H9 (cell line): ENCODE results near the gene ACYP2. TPM values are rescaled to one million over a fixed set of nuclear protein-coding genes. Genes with fewer than 3 reads are reported as not detected.

Source experiments
- DNase-seq: peaks from one replicate; pipeline ENCODE4 v3.0.0-alpha.2; 2017
- H2AFZ ChIP-seq: one replicate; pipeline ENCODE4 v1.6.1; 2013; ENCODE audit warnings: mild to moderate bottlenecking, low read length, control low read depth, moderate library complexity
- H2AK5ac ChIP-seq: 2 replicates; pipeline ENCODE4 v1.6.1; 2013; ENCODE audit warnings: low read length, control low read depth, mixed read lengths; ENCODE audit not compliant: insufficient read length
- H2BK120ac ChIP-seq: one replicate; pipeline ENCODE4 v1.6.1; 2013; ENCODE audit warnings: low read depth, mild to moderate bottlenecking, low read length, control low read depth, inconsistent platforms; ENCODE audit not compliant: poor library complexity, severe bottlenecking
- H2BK12ac ChIP-seq: 2 replicates; pipeline ENCODE4 v1.6.1; 2013; ENCODE audit warnings: low read length, control low read depth, mixed read lengths, low read depth; ENCODE audit not compliant: insufficient read length
- H2BK15ac ChIP-seq: 2 replicates; pipeline ENCODE4 v1.6.1; 2013; ENCODE audit warnings: low read depth, low read length, control low read depth
- H2BK20ac ChIP-seq: one replicate; pipeline ENCODE4 v1.6.1; 2013; ENCODE audit warnings: low read depth, mild to moderate bottlenecking, low read length, control low read depth, inconsistent platforms; ENCODE audit not compliant: poor library complexity, severe bottlenecking
- H2BK5ac ChIP-seq: 2 replicates; pipeline ENCODE4 v1.6.1; 2013; ENCODE audit warnings: low read length, control low read depth, mixed read lengths; ENCODE audit not compliant: insufficient read length
- H3K14ac ChIP-seq: 2 replicates; pipeline ENCODE4 v1.6.1; 2013; ENCODE audit warnings: low read length, control low read depth; ENCODE audit not compliant: insufficient read depth
- H3K18ac ChIP-seq: 2 replicates; pipeline ENCODE4 v1.6.1; 2013; ENCODE audit warnings: low read depth, mild to moderate bottlenecking, mixed read lengths, low read length, control low read depth; ENCODE audit not compliant: insufficient read length
- H3K23ac ChIP-seq: 2 replicates; pipeline ENCODE4 v1.6.1; 2013; ENCODE audit warnings: low read length, control low read depth, mixed read lengths, low read depth; ENCODE audit not compliant: insufficient read length
- H3K23me2 ChIP-seq: 2 replicates; pipeline ENCODE4 v1.6.1; 2013; ENCODE audit warnings: low read depth, mild to moderate bottlenecking, mixed read lengths, low read length, control low read depth; ENCODE audit not compliant: insufficient read length, poor library complexity, severe bottlenecking
- H3K27ac ChIP-seq: 2 replicates; pipeline ENCODE4 v1.5.1; 2013; ENCODE audit warnings: low read length, control low read depth, mixed read lengths, low read depth; ENCODE audit not compliant: insufficient read length
- H3K27me3 ChIP-seq: 2 replicates; pipeline ENCODE4 v1.6.1; 2013; ENCODE audit warnings: low read length, control low read depth, inconsistent platforms; ENCODE audit not compliant: insufficient read depth
- H3K4ac ChIP-seq: 2 replicates; pipeline ENCODE4 v1.6.1; 2013; ENCODE audit warnings: low read depth, mild to moderate bottlenecking, control low read depth, inconsistent platforms, low read length, moderate library complexity
- H3K4me1 ChIP-seq: 2 replicates; pipeline ENCODE4 v1.6.1; 2013; ENCODE audit warnings: low read length, control low read depth, inconsistent platforms; ENCODE audit not compliant: insufficient read depth
- H3K4me2 ChIP-seq: 2 replicates; pipeline ENCODE4 v1.6.1; 2013; ENCODE audit warnings: low read length, control low read depth, mixed read lengths; ENCODE audit not compliant: insufficient read length, insufficient read depth
- H3K56ac ChIP-seq: 2 replicates; pipeline ENCODE4 v1.6.1; 2013; ENCODE audit warnings: low read depth, mild to moderate bottlenecking, mixed read lengths, low read length, control low read depth; ENCODE audit not compliant: insufficient read length
- H3K79me1 ChIP-seq: 2 replicates; pipeline ENCODE4 v1.6.1; 2013; ENCODE audit warnings: low read depth, mild to moderate bottlenecking, moderate library complexity, low read length, control low read depth, inconsistent platforms; ENCODE audit not compliant: insufficient read depth, poor library complexity, severe bottlenecking
- H3K79me2 ChIP-seq: 2 replicates; pipeline ENCODE4 v1.6.1; 2013; ENCODE audit warnings: low read length, control low read depth, inconsistent platforms; ENCODE audit not compliant: insufficient read depth
- H3K9ac ChIP-seq: 2 replicates; pipeline ENCODE4 v1.6.1; 2013; ENCODE audit warnings: low read length, control low read depth, mixed read lengths; ENCODE audit not compliant: insufficient read length; ENCODE audit errors: extremely low read depth
- H3K9me3 ChIP-seq: one replicate; pipeline ENCODE4 v1.6.1; 2013; ENCODE audit warnings: low read depth, low read length, inconsistent platforms; ENCODE audit not compliant: control insufficient read depth
- H3T11ph ChIP-seq: one replicate; pipeline ENCODE4 v1.6.1; 2013; ENCODE audit warnings: mild to moderate bottlenecking, low read length, control low read depth, inconsistent platforms
- H4K20me1 ChIP-seq: one replicate; pipeline ENCODE4 v1.6.1; 2013; ENCODE audit not compliant: control insufficient read depth, insufficient read length, insufficient read depth
- H4K5ac ChIP-seq: 2 replicates; pipeline ENCODE4 v1.6.1; 2013; ENCODE audit warnings: low read depth, mild to moderate bottlenecking, mixed read lengths, low read length, control low read depth; ENCODE audit not compliant: insufficient read length
- H4K8ac ChIP-seq: replicated peaks from 2 replicates; pipeline ENCODE4 v1.6.1; 2013; ENCODE audit warnings: low read length, control low read depth, mixed read lengths, low read depth; ENCODE audit not compliant: insufficient read length
- H4K91ac ChIP-seq: 2 replicates; pipeline ENCODE4 v1.6.1; 2013; ENCODE audit warnings: low read depth, mild to moderate bottlenecking, moderate library complexity, mixed read lengths, low read length, control low read depth; ENCODE audit not compliant: insufficient read length
- H3K27ac Mint-ChIP-seq, 3 experiments: 2 replicates in 2 of 3; 3 replicates in 1 of 3; pipeline ENCODE4 v1.8.0; 2020 to 2021; ENCODE audit warnings: mixed read lengths in 3 of 3, mild to moderate bottlenecking in 1 of 3, moderate library complexity in 1 of 3
- H3K27me3 Mint-ChIP-seq: 2 replicates; pipeline ENCODE4 v1.8.0; 2021; ENCODE audit warnings: low read depth, mild to moderate bottlenecking, moderate library complexity, mixed read lengths
- H3K36me3 Mint-ChIP-seq, 3 experiments: 2 replicates in 2 of 3; 3 replicates in 1 of 3; pipeline ENCODE4 v1.8.0; 2020 to 2021; ENCODE audit warnings: low read depth in 3 of 3, mixed read lengths in 3 of 3; ENCODE audit not compliant: insufficient read depth in 1 of 3
- H3K4me1 Mint-ChIP-seq, 2 experiments: 2 replicates each; pipeline ENCODE4 v1.8.0; 2020; ENCODE audit warnings: mixed read lengths in 2 of 2
- H3K4me3 Mint-ChIP-seq, 2 experiments: 2 replicates in 1 of 2; 3 replicates in 1 of 2; pipeline ENCODE4 v1.8.0; 2020 to 2021; ENCODE audit warnings: mild to moderate bottlenecking in 2 of 2, mixed read lengths in 2 of 2, moderate library complexity in 1 of 2
- H3K9me3 Mint-ChIP-seq, 2 experiments: 2 replicates in 1 of 2; 3 replicates in 1 of 2; pipeline ENCODE4 v1.8.0; 2020; ENCODE audit warnings: mild to moderate bottlenecking in 2 of 2, mixed read lengths in 2 of 2, moderate library complexity in 1 of 2
- CTCF ChIP-seq: fragments of 200-600 bp; sonication (generic); conservative IDR thresholded peaks from 3 replicates; pipeline ENCODE4 v1.8.0; 2021; ENCODE audit warnings: antibody characterized with exemption, mild to moderate bottlenecking
- WGBS: extraction: QIAGEN DNeasy Blood & Tissue Kit; methylation state at CpG from one replicate; pipeline ENCODE4 v1.1.7; 2013; ENCODE audit warnings: missing lambda C conversion rate, low lambda C conversion rate, mixed read lengths; ENCODE audit not compliant: insufficient read length; ENCODE audit errors: extremely low coverage; 5-methylcytosine and 5-hydroxymethylcytosine counted together
- total RNA-seq: library from RNA; stranded (reverse); gene quantifications from 2 replicates; pipeline ENCODE4 v1.2.1, GENCODE V29; 2021

Gene ACYP2
- total RNA-seq, 1 experiment from 2014 or later: 3.2 TPM

DNA sequence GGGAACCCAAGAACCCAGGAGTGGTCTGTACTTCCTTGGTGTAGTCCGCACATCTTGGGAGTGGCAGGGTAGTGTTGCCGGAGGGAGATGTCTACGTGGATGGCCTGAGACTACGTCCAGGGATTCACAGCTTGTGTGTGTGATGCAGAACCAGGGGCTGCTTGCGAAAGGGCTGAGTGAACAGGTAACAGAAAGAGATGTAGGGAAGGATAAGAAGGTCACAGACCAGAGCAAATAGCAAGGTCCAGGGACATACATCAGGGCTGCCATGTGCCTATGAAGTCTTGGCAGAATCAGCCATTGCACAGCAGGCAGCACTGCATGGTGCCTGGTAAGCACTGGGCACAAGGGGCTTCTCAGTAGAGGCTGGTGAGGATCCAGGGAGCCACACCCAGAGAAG, 71.9 kb downstream of the ACYP2 start:
- Histone ChIP-seq H4K91ac (no peak overlapping the region), H3K18ac (no peak overlapping the region), H3K4ac (no peak overlapping the region), H3K27me3 (no peaks in the 10 kb centered on the region), H3K27ac (no peak overlapping the region), H3K23me2 (no peaks in the 10 kb centered on the region), H3K56ac (no peak overlapping the region), H2AFZ (no peak overlapping the region), H4K8ac (no peak overlapping the region), H3K79me1 (no peaks in the 10 kb centered on the region), H2BK12ac (no peak overlapping the region), H3T11ph (no peak overlapping the region), H3K9me3 (no peaks in the 10 kb centered on the region), H2BK5ac (no peak overlapping the region), H3K23ac (no peak overlapping the region), H3K4me1 (no peaks in the 10 kb centered on the region), H4K20me1 (no peaks in the 10 kb centered on the region), H3K14ac (no peak overlapping the region), H2BK15ac (no peak overlapping the region), H4K5ac (no peak overlapping the region), H3K9ac (no peak overlapping the region), H2AK5ac (no peak overlapping the region), H3K4me2 (no peak overlapping the region), H2BK20ac (no peak overlapping the region), H2BK120ac (no peak overlapping the region), H3K79me2 (no peaks in the 10 kb centered on the region)
- no peak overlapping the region for H3K4me3 Mint-ChIP-seq
- H3K4me1 Mint-ChIP-seq: peaks cover 0 to 7% of the 10 kb centered on the region in 2 experiments; a peak in 2 of 4 replicates
- TF ChIP-seq CTCF: no peak
- no peak for DNase-seq
- no CpG with 5 or more reads among the region's 5 CpGs for WGBS
- H3K9me3 Mint-ChIP-seq: no peaks in the 10 kb centered on the region
- no peaks in the 10 kb centered on the region for H3K36me3 Mint-ChIP-seq
- no peak overlapping the region for H3K27ac Mint-ChIP-seq
- no peaks in the 10 kb centered on the region; the same call in 1 of the 2 replicates for H3K27me3 Mint-ChIP-seq
